HG02759 (cell line): ENCODE measurements around the gene TBC1D8.
A peak's percentile ranks its signal among the peaks of the same experiment; 100 is the strongest.

ENCODE experiments used
- ATAC-seq: cut with Tn5 transposase; IDR thresholded peaks from one replicate; pipeline ENCODE4 v1.9.1; 2021; ENCODE audit warnings: mild to moderate bottlenecking, moderate library complexity; ENCODE audit not compliant: unreplicated experiment

Gene TBC1D8

GRCh38 chr2:100984892-100985307 is 166.3 kb downstream of the TBC1D8 start:
- peak; percentile 75 for ATAC-seq

GRCh38 chr2:100983684-100984310 is 167.4 kb downstream of the TBC1D8 start:
- ATAC-seq, result no peak

GRCh38 chr2:100983201-100983600 is 168.0 kb downstream of the TBC1D8 start:
- no peak for ATAC-seq

- ATAC-seq, result no peak
Measured at GRCh38 chr2:100982431-100982861, 168.7 kb downstream of the TBC1D8 start.

- ATAC-seq, result no peak
Measured at GRCh38 chr2:100981011-100981410, 170.2 kb downstream of the TBC1D8 start.

- no peak for ATAC-seq
Measured at GRCh38 chr2:100980046-100980445, 171.1 kb downstream of the TBC1D8 start.

GRCh38 chr2:100978582-100979191 is 172.5 kb downstream of the TBC1D8 start:
- no peak for ATAC-seq

GRCh38 chr2:100977511-100977910 is 173.7 kb downstream of the TBC1D8 start:
- ATAC-seq, result no peak

GRCh38 chr2:100976645-100977391 is 174.4 kb downstream of the TBC1D8 start:
- ATAC-seq, result peak; percentile 87

GRCh38 chr2:100976061-100976460 is 175.1 kb downstream of the TBC1D8 start:
- ATAC-seq, result no peak

- no peak for ATAC-seq
Measured at GRCh38 chr2:100975521-100975785, 175.7 kb downstream of the TBC1D8 start.

- ATAC-seq, result no peak
Measured at GRCh38 chr2:100974712-100975520, 176.3 kb downstream of the TBC1D8 start.

GRCh38 chr2:100972452-100972851 is 178.7 kb downstream of the TBC1D8 start:
- ATAC-seq, result no peak

GRCh38 chr2:100971221-100971620 is 180.0 kb downstream of the TBC1D8 start:
- ATAC-seq, result no peak

GRCh38 chr2:100969998-100970397 is 181.2 kb downstream of the TBC1D8 start:
- no peak for ATAC-seq

GRCh38 chr2:100968146-100969145 is 182.7 kb downstream of the TBC1D8 start:
- ATAC-seq, result no peak

GRCh38 chr2:100967716-100968115 is 183.5 kb downstream of the TBC1D8 start:
- ATAC-seq, result no peak

GRCh38 chr2:100965596-100965995 is 185.6 kb downstream of the TBC1D8 start:
- ATAC-seq, result no peak

- no peak for ATAC-seq
Measured at GRCh38 chr2:100964681-100965169, 186.5 kb downstream of the TBC1D8 start.

- no peak for ATAC-seq
Measured at GRCh38 chr2:100964222-100964621, 187.0 kb downstream of the TBC1D8 start.
